Measurements from ENCODE around the gene CYS1. TPM values are rescaled to one million over a fixed set of nuclear protein-coding genes. Genes with fewer than 3 reads are reported as not detected.
A peak's percentile ranks its signal among the peaks of the same experiment; 100 is the strongest.

Gene CYS1
- total RNA-seq, 1 donor from 2014 or later, result 3.7 TPM

DNA sequence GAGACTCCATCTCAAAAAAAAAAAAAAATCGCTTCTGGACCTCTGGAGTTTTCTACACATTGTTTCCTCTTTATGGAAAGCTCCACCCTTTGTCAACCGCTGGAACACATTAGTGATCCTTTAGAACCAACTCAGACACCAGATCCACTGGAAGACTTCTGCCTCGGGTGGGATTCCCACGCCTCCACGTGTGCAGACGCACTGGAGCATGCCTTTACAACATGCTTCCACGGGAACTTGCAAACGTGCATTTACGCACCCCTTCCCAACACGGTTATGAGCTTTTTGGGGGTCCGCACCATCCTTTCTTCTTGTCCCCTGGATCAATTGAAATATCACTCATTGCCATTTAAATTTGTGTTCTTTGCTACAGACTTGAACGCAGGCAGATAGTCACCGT lies 5.1 kb downstream of the CYS1 start:
- TF ChIP-seq, protein P1, sequence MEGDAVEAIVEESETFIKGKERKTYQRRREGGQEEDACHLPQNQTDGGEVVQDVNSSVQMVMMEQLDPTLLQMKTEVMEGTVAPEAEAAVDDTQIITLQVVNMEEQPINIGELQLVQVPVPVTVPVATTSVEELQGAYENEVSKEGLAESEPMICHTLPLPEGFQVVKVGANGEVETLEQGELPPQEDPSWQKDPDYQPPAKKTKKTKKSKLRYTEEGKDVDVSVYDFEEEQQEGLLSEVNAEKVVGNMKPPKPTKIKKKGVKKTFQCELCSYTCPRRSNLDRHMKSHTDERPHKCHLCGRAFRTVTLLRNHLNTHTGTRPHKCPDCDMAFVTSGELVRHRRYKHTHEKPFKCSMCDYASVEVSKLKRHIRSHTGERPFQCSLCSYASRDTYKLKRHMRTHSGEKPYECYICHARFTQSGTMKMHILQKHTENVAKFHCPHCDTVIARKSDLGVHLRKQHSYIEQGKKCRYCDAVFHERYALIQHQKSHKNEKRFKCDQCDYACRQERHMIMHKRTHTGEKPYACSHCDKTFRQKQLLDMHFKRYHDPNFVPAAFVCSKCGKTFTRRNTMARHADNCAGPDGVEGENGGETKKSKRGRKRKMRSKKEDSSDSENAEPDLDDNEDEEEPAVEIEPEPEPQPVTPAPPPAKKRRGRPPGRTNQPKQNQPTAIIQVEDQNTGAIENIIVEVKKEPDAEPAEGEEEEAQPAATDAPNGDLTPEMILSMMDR (IDR thresholded peaks at IDR 0.05; ENCODE audit: insufficient read depth, low read depth, low read length), result no peak
- no peak for TF ChIP-seq EZH2 (IDR thresholded peaks at IDR 0.05; ENCODE audit: insufficient read depth, low read length)
- Histone ChIP-seq H3K79me2 (ENCODE audit: insufficient read depth, low read length) (no peaks in the 10 kb centered on the region), H3K27me3 (ENCODE audit: insufficient read depth, low read length) (peaks cover 16% of the 10 kb centered on the region), H3K4me2 (ENCODE audit: low read length) (no peak overlapping the region), H3K4me3 (ENCODE audit: insufficient read depth, low read depth, low read length) (no peak overlapping the region), H3K4me1 (ENCODE audit: insufficient read depth, low read length) (peaks cover 7% of the 10 kb centered on the region), H3K9ac (ENCODE audit: low read length) (no peak overlapping the region), H3K36me3 (ENCODE audit: insufficient read depth, low read length) (no peaks in the 10 kb centered on the region), H3K9me3 (ENCODE audit: insufficient read depth, low read depth, low read length) (no peaks in the 10 kb centered on the region), H2AFZ (ENCODE audit: low read depth, low read length) (no peak overlapping the region), H4K20me1 (ENCODE audit: insufficient read depth, low read length) (peaks cover 14% of the 10 kb centered on the region), H3K27ac (ENCODE audit: low read depth, low read length) (no peak overlapping the region)
- no peak for FAIRE-seq
- Mint-ChIP-seq H3K36me3 (ENCODE audit: low read depth, unreplicated experiment) (peaks cover 1% of the 10 kb centered on the region), H3K4me1 (ENCODE audit: low read depth, unreplicated experiment) (peaks cover 6% of the 10 kb centered on the region), H3K27me3 (ENCODE audit: low read depth, unreplicated experiment) (peaks cover 49% of the 10 kb centered on the region), H3K9me3 (ENCODE audit: unreplicated experiment) (peaks cover 2% of the 10 kb centered on the region), H3K4me3 (ENCODE audit: unreplicated experiment) (no peak overlapping the region), H3K27ac (ENCODE audit: unreplicated experiment) (no peak overlapping the region)
- no peak for DNase-seq (ENCODE audit: low read depth)

DNA sequence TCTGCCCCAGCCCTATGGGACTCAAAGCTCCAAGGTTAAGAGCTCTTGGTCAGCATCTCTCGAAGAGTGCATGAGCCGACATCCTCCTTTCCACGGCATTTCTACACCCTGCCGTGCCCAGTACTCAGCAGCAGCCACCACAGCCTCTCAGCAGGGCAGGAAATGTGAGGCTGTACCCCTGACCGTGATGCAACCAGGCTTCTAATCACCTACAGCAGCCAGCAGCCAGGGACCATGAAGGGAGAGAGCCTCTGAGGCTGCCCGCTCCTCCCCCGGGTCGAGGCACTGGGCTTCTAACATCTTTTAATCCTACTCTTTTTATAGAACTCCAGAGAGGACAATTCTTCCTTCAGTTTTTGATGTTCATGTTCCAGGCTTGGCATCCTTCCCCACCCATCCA lies 6.5 kb downstream of the CYS1 start:
- H3K4me3 ChIP-seq (ENCODE audit: insufficient read depth, low read depth, low read length), result no peak overlapping the region
- H3K9me3 ChIP-seq (ENCODE audit: insufficient read depth, low read depth, low read length), result no peaks in the 10 kb centered on the region
- H3K27ac ChIP-seq (ENCODE audit: low read depth, low read length), result no peak overlapping the region
- H3K9me3 Mint-ChIP-seq (ENCODE audit: unreplicated experiment), result peaks cover 2% of the 10 kb centered on the region
- H4K20me1 ChIP-seq (ENCODE audit: insufficient read depth, low read length), result peaks cover 14% of the 10 kb centered on the region
- TF ChIP-seq, protein P1 (IDR thresholded peaks at IDR 0.05; ENCODE audit: insufficient read depth, low read depth, low read length), result no peak
- TF ChIP-seq EZH2 (IDR thresholded peaks at IDR 0.05; ENCODE audit: insufficient read depth, low read length), result no peak
- no peak for DNase-seq (ENCODE audit: low read depth)
- no peak overlapping the region for H2AFZ ChIP-seq (ENCODE audit: low read depth, low read length)
- no peak overlapping the region for H3K27ac Mint-ChIP-seq (ENCODE audit: unreplicated experiment)
- peaks cover 48% of the 10 kb centered on the region for H3K27me3 Mint-ChIP-seq (ENCODE audit: low read depth, unreplicated experiment)
- peaks cover 16% of the 10 kb centered on the region for H3K27me3 ChIP-seq (ENCODE audit: insufficient read depth, low read length)
- H3K9ac ChIP-seq (ENCODE audit: low read length), result no peak overlapping the region
- peaks cover 3% of the 10 kb centered on the region for H3K4me1 ChIP-seq (ENCODE audit: insufficient read depth, low read length)
- H3K4me2 ChIP-seq (ENCODE audit: low read length), result no peak overlapping the region
- H3K4me3 Mint-ChIP-seq (ENCODE audit: unreplicated experiment), result no peak overlapping the region
- H3K79me2 ChIP-seq (ENCODE audit: insufficient read depth, low read length), result no peaks in the 10 kb centered on the region
- FAIRE-seq, result no peak
- peaks cover 1% of the 10 kb centered on the region for H3K36me3 Mint-ChIP-seq (ENCODE audit: low read depth, unreplicated experiment)
- no peaks in the 10 kb centered on the region for H3K36me3 ChIP-seq (ENCODE audit: insufficient read depth, low read length)
- peaks cover 3% of the 10 kb centered on the region for H3K4me1 Mint-ChIP-seq (ENCODE audit: low read depth, unreplicated experiment)

DNA sequence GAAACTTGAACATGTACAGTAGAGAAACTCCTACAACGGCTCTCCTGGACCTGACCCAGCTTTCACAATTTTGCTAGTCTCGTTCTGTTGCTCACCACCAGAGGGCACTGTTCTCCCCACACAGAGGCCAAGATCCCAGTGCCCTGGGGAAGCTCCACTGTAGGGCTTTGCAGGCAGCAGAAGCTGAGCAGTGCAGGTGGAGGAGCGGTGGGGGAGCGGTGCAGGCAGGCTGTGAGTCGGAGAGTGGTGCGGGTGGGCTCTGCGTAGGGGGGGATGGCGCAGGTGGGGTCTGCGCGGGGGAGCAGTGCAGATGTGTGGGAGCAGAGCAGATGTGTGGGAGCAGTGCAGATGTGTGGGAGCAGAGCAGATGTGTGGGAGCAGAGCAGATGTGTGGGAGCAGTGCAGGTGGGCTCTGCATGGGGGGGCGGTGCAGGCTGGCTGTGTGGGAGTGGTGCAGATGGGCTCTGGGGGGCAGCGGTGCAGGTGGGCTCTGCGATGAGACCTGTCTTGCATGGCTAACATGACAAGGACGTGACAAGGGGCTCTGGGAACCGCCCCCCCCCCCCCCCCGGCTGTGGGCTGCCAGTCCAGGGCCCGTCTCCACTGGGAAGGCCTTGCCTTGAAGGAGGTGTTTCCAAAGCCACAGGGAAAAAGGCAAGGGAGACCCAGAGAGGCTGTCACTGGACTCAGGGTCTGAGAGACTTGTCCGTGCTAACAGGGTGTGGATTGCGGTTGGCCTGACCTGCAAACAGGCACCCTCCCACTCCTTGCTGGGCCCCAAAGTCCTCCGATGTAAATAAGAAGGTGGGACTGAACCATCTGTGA lies 7.3 kb downstream of the CYS1 start:
- peaks cover 3% of the 10 kb centered on the region for H3K36me3 Mint-ChIP-seq (ENCODE audit: low read depth, unreplicated experiment)
- no peak overlapping the region for H2AFZ ChIP-seq (ENCODE audit: low read depth, low read length)
- peak; percentile 58 for DNase-seq (ENCODE audit: low read depth)

More for the DNA sequence above, 7.3 kb downstream of the CYS1 start:
- no peaks in the 10 kb centered on the region for H3K9me3 ChIP-seq (ENCODE audit: insufficient read depth, low read depth, low read length)
- Mint-ChIP-seq H3K4me3 (ENCODE audit: unreplicated experiment) (no peak overlapping the region), H3K27me3 (ENCODE audit: low read depth, unreplicated experiment) (peaks cover 40% of the 10 kb centered on the region), H3K9me3 (ENCODE audit: unreplicated experiment) (peaks cover 6% of the 10 kb centered on the region), H3K4me1 (ENCODE audit: low read depth, unreplicated experiment) (no peaks in the 10 kb centered on the region), H3K27ac (ENCODE audit: unreplicated experiment) (no peak overlapping the region)
- peak; percentile 94 for FAIRE-seq
- H3K79me2 ChIP-seq (ENCODE audit: insufficient read depth, low read length), result no peaks in the 10 kb centered on the region
- H4K20me1 ChIP-seq (ENCODE audit: insufficient read depth, low read length), result peaks cover 6% of the 10 kb centered on the region
- no peak overlapping the region for H3K9ac ChIP-seq (ENCODE audit: low read length)
- H3K27me3 ChIP-seq (ENCODE audit: insufficient read depth, low read length), result peaks cover 16% of the 10 kb centered on the region
- H3K4me1 ChIP-seq (ENCODE audit: insufficient read depth, low read length), result no peaks in the 10 kb centered on the region
- no peak overlapping the region for H3K4me2 ChIP-seq (ENCODE audit: low read length)
- H3K4me3 ChIP-seq (ENCODE audit: insufficient read depth, low read depth, low read length), result no peak overlapping the region
- H3K27ac ChIP-seq (ENCODE audit: low read depth, low read length), result no peak overlapping the region
- TF ChIP-seq EZH2 (IDR thresholded peaks at IDR 0.05; ENCODE audit: insufficient read depth, low read length), result no peak
- TF ChIP-seq, protein P1 (IDR thresholded peaks at IDR 0.05; ENCODE audit: insufficient read depth, low read depth, low read length), result peak; percentile 75
- no peaks in the 10 kb centered on the region for H3K36me3 ChIP-seq (ENCODE audit: insufficient read depth, low read length)

Measured in astrocyte (in vitro differentiated cells and primary cell).